ENCODE data around the gene EFCAB6. TPM values are rescaled to one million over a fixed set of nuclear protein-coding genes. Genes with fewer than 3 reads are reported as not detected.

Gene EFCAB6
- total and polyA plus RNA-seq, 2 donors (not counting 1 experiment from before 2014, with no cell fraction given) = 0.07 to 0.10 TPM

DNA sequence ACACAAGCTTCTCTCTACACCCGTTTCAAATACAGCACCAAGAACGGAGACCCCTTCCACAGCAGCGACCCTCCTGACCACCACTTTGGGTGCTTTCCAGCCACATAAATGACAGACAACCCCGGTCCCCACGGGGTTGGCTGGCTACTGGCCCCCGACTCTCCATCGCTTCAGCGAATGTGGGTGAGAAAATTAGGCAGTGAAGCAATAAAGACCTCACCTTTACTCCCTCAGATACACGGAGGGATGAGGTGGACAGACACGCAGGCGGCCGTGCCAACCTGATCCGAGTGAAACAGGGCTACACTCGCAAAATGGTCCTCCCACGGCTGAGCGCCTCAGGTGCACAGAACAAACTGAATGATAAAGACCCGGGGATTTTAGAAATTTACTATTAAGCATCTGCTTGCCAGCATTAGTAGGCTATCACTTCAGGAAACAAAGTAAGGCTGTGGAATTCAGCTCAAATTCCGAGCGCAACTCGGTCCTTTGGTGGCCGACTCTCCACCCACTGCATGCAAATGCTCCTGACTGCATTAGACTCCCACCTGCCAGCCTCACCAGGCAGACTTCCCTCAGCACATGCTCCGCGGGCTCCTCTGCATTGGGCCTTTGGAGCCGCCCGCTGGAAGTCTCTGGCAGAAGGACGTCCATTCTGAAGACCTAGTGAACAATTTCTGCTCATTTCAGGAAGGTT, 12.8 kb upstream of the EFCAB6 start:
- H3K27ac ChIP-seq (ENCODE audit: low read length in 2 of 2) = no peak overlapping the region
- 88% methylated on average over 21 of the region's 26 CpGs for WGBS (ENCODE audit: insufficient coverage)
- no peak overlapping the region for H3K4me3 ChIP-seq (ENCODE audit: control extremely low read depth in 1 of 5, extremely low read depth in 1 of 5, insufficient read depth in 1 of 5, low read depth in 2 of 5, low read length in 4 of 5)
- no peak overlapping the region for H2AFZ ChIP-seq (ENCODE audit: insufficient read depth, low read depth, low read length, poor library complexity, severe bottlenecking)
- intact Hi-C loops (cut with micrococcal nuclease) = no loop called here
- Mint-ChIP-seq H3K4me1 (no peaks in the 10 kb centered on the region), H3K4me3 (no peak overlapping the region), H3K27me3 (peaks cover 25% of the 10 kb centered on the region), H3K27ac (no peak overlapping the region), H3K9me3 (ENCODE audit: insufficient read depth) (no peaks in the 10 kb centered on the region)
- no peak overlapping the region for H3K4me2 ChIP-seq (replicated peaks; ENCODE audit: low read depth, low read length, poor library complexity, severe bottlenecking)
- no peaks in the 10 kb centered on the region for H3K79me2 ChIP-seq (ENCODE audit: control insufficient read depth, insufficient read depth, low read length)
- ChIA-PET POLR2A (no interaction called here), CTCF (no interaction called here)
- peaks cover 0 to 9% (median 0%) of the 10 kb centered on the region in 4 experiments for H3K27me3 ChIP-seq (replicated peaks in 1 of 4; ENCODE audit: control extremely low read depth in 1 of 4, control insufficient read depth in 3 of 4, insufficient read depth in 4 of 4, low read length in 3 of 4)
- TF ChIP-seq, protein P1, sequence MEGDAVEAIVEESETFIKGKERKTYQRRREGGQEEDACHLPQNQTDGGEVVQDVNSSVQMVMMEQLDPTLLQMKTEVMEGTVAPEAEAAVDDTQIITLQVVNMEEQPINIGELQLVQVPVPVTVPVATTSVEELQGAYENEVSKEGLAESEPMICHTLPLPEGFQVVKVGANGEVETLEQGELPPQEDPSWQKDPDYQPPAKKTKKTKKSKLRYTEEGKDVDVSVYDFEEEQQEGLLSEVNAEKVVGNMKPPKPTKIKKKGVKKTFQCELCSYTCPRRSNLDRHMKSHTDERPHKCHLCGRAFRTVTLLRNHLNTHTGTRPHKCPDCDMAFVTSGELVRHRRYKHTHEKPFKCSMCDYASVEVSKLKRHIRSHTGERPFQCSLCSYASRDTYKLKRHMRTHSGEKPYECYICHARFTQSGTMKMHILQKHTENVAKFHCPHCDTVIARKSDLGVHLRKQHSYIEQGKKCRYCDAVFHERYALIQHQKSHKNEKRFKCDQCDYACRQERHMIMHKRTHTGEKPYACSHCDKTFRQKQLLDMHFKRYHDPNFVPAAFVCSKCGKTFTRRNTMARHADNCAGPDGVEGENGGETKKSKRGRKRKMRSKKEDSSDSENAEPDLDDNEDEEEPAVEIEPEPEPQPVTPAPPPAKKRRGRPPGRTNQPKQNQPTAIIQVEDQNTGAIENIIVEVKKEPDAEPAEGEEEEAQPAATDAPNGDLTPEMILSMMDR (IDR thresholded peaks at IDR 0.05) = no peak
- no peak for TF ChIP-seq EZH2 (IDR thresholded peaks at IDR 0.05; ENCODE audit: borderline replicate concordance, insufficient read depth, low read depth, low read length, poor library complexity, severe bottlenecking)
- DNase-seq (no peak), ATAC-seq (ENCODE audit: low read depth) (no peak)
- H4K20me1 ChIP-seq (ENCODE audit: control insufficient read depth, insufficient read depth, low read length, poor library complexity, severe bottlenecking) = no peaks in the 10 kb centered on the region
- no peaks in the 10 kb centered on the region for H3K4me1 ChIP-seq (ENCODE audit: control insufficient read depth in 2 of 2, insufficient read depth in 2 of 2, low read length in 2 of 2)
- H3K9me3 ChIP-seq (ENCODE audit: control extremely low read depth in 1 of 3, control insufficient read depth in 2 of 3, insufficient read depth in 1 of 3, low read length in 2 of 3) = no peaks in the 10 kb centered on the region
- H3K36me3 ChIP-seq (replicated peaks in 1 of 2; ENCODE audit: control extremely low read depth in 1 of 2, control insufficient read depth in 1 of 2, extremely low read depth in 1 of 2, insufficient read depth in 2 of 2, low read length in 1 of 2) = no peaks in the 10 kb centered on the region
- no peak overlapping the region for H3K9ac ChIP-seq (ENCODE audit: low read length)

DNA sequence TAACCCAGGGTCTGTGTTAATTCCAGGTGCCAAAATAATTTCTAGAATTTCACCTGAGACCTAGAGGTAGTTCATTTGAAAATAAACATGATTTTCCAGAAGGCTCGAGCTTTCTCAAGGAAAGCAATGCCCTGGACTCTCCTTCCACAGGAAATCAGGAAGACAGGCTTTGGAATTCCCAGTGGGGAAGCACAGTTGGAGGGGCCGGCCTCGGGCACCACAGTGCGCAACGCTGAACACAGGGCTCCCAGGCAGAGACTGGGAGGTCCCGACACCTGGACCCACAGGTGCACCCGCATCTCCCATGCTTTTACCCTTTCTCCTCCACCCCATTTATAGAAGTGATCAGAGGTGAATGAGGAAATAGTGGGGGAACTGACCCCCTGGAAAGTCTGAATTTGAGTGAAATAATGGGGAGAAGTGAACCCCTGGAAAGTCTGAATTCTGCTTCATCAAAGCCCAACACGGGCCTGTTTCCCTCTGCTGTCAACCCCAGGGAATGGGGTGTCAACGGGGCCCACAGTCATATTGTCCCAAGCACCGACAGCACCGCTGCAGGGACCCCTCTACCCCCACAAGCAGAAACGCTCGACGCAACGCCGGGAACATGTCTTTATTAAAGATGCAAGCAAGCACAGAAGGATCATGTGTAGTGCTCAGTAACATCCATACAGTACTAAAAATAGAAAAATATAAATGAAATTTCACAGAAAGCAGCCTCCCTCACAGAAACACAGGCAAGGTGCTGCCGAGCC, 12.0 kb upstream of the EFCAB6 start:
- no peaks in the 10 kb centered on the region for H3K9me3 ChIP-seq (ENCODE audit: control extremely low read depth in 1 of 3, control insufficient read depth in 2 of 3, insufficient read depth in 1 of 3, low read length in 2 of 3)
- TF ChIP-seq, protein P1 (IDR thresholded peaks at IDR 0.05) = no peak
- no peak for TF ChIP-seq EZH2 (IDR thresholded peaks at IDR 0.05; ENCODE audit: borderline replicate concordance, insufficient read depth, low read depth, low read length, poor library complexity, severe bottlenecking)
- H2AFZ ChIP-seq (ENCODE audit: insufficient read depth, low read depth, low read length, poor library complexity, severe bottlenecking) = no peak overlapping the region
- H3K4me1 Mint-ChIP-seq = no peaks in the 10 kb centered on the region
- no peaks in the 10 kb centered on the region for H4K20me1 ChIP-seq (ENCODE audit: control insufficient read depth, insufficient read depth, low read length, poor library complexity, severe bottlenecking)
- H3K79me2 ChIP-seq (ENCODE audit: control insufficient read depth, insufficient read depth, low read length) = no peaks in the 10 kb centered on the region
- no peaks in the 10 kb centered on the region for H3K36me3 ChIP-seq (replicated peaks in 1 of 2; ENCODE audit: control extremely low read depth in 1 of 2, control insufficient read depth in 1 of 2, extremely low read depth in 1 of 2, insufficient read depth in 2 of 2, low read length in 1 of 2)
- H3K27me3 Mint-ChIP-seq = peaks cover 25% of the 10 kb centered on the region
- H3K4me2 ChIP-seq (replicated peaks; ENCODE audit: low read depth, low read length, poor library complexity, severe bottlenecking) = no peak overlapping the region
- peaks cover 0 to 9% (median 0%) of the 10 kb centered on the region in 4 experiments for H3K27me3 ChIP-seq (replicated peaks in 1 of 4; ENCODE audit: control extremely low read depth in 1 of 4, control insufficient read depth in 3 of 4, insufficient read depth in 4 of 4, low read length in 3 of 4)
- CTCF ChIA-PET = no interaction called here
- H3K27ac ChIP-seq (ENCODE audit: low read length in 2 of 2) = no peak overlapping the region
- H3K4me1 ChIP-seq (ENCODE audit: control insufficient read depth in 2 of 2, insufficient read depth in 2 of 2, low read length in 2 of 2) = no peaks in the 10 kb centered on the region
- no peak for DNase-seq
- H3K27ac Mint-ChIP-seq = no peak overlapping the region
- H3K4me3 Mint-ChIP-seq = no peak overlapping the region
- no peak overlapping the region for H3K9ac ChIP-seq (ENCODE audit: low read length)
- 83% methylated on average over 7 of the region's 17 CpGs for WGBS (ENCODE audit: insufficient coverage)
- no peak for ATAC-seq (ENCODE audit: low read depth)
- no peaks in the 10 kb centered on the region for H3K9me3 Mint-ChIP-seq (ENCODE audit: insufficient read depth)
- no peak overlapping the region for H3K4me3 ChIP-seq (ENCODE audit: control extremely low read depth in 1 of 5, extremely low read depth in 1 of 5, insufficient read depth in 1 of 5, low read depth in 2 of 5, low read length in 4 of 5)
- POLR2A ChIA-PET = no interaction called here
- intact Hi-C loops (cut with micrococcal nuclease) = no loop called here
